Hepatocyte (in vitro differentiated cells): ENCODE measurements around the gene SYTL5. TPM values are rescaled to one million over a fixed set of nuclear protein-coding genes. Genes with fewer than 3 reads are reported as not detected.

Experiments
- DNase-seq: peaks from one replicate; pipeline ENCODE4 v3.0.0-alpha.2; 2016; ENCODE audit warnings: low spot score
- H2AFZ ChIP-seq: fragments of 200-600 bp; sonication (generic); 2 replicates; pipeline ENCODE4 v1.6.0; 2016; ENCODE audit warnings: antibody characterized with exemption, mild to moderate bottlenecking
- H3K27ac ChIP-seq: fragments of 200-600 bp; sonication (generic); 2 replicates; pipeline ENCODE4 v1.5.1; 2016; ENCODE audit warnings: mild to moderate bottlenecking
- H3K27me3 ChIP-seq: fragments of 200-600 bp; sonication (generic); 2 replicates; pipeline ENCODE4 v1.6.1; 2016
- H3K36me3 ChIP-seq: fragments of 200-600 bp; sonication (generic); replicated peaks from 2 replicates; pipeline ENCODE4 v1.5.1; 2016; ENCODE audit warnings: low read depth; ENCODE audit not compliant: insufficient read depth
- H3K4me1 ChIP-seq: fragments of 200-600 bp; sonication (generic); 2 replicates; pipeline ENCODE4 v1.5.1; 2016; ENCODE audit warnings: mild to moderate bottlenecking, moderate library complexity; ENCODE audit not compliant: insufficient read depth
- H3K4me2 ChIP-seq: fragments of 200-600 bp; sonication (generic); 2 replicates; pipeline ENCODE4 v1.6.0; 2016
- H3K4me3 ChIP-seq: fragments of 200-600 bp; sonication (generic); 2 replicates; pipeline ENCODE4 v1.5.1; 2016; ENCODE audit warnings: mild to moderate bottlenecking
- H3K79me2 ChIP-seq: fragments of 200-600 bp; sonication (generic); 2 replicates; pipeline ENCODE4 v1.6.0; 2017; ENCODE audit warnings: mild to moderate bottlenecking
- H3K9me2 ChIP-seq: fragments of 200-600 bp; sonication (generic); replicated peaks from 2 replicates; pipeline ENCODE4 v1.6.0; 2017; ENCODE audit warnings: mild to moderate bottlenecking; ENCODE audit not compliant: insufficient read depth
- H3K9me3 ChIP-seq: fragments of 200-600 bp; sonication (generic); 2 replicates; pipeline ENCODE4 v1.5.1; 2016; ENCODE audit warnings: low read depth, mild to moderate bottlenecking
- H4K20me1 ChIP-seq: fragments of 200-600 bp; sonication (generic); 2 replicates; pipeline ENCODE4 v1.6.0; 2016; ENCODE audit warnings: mild to moderate bottlenecking; ENCODE audit not compliant: insufficient read depth, poor library complexity, severe bottlenecking
- CTCF ChIP-seq: fragments of 200-600 bp; sonication (generic); IDR thresholded peaks from 2 replicates; pipeline ENCODE4 v1.5.1; 2016; ENCODE audit warnings: antibody characterized with exemption, mild to moderate bottlenecking; ENCODE audit not compliant: poor library complexity
- EZH2 ChIP-seq: fragments of 200-600 bp; sonication (generic); IDR thresholded peaks from 2 replicates; pipeline ENCODE4 v1.6.1; 2016; ENCODE audit warnings: antibody characterized with exemption, mild to moderate bottlenecking, borderline replicate concordance
- EZH2phosphoT487 ChIP-seq: fragments of 200-600 bp; sonication (generic); IDR thresholded peaks from one replicate; pipeline ENCODE4 v1.6.1; 2018; ENCODE audit warnings: antibody characterized with exemption, mild to moderate bottlenecking, low read depth, moderate library complexity; ENCODE audit not compliant: unreplicated experiment, severe bottlenecking
- WGBS: methylation state at CpG from one replicate; pipeline ENCODE4 v1.1.6; 2016; ENCODE audit warnings: low lambda C conversion rate; ENCODE audit errors: missing lambda C conversion rate; 5-methylcytosine and 5-hydroxymethylcytosine counted together
- polyA plus RNA-seq: library from polyadenylated mRNA; unstranded; fragments of >200 nt; fragmentation: Nextera tagmentation; extraction: Ambion mirVana; gene quantifications from 2 replicates; pipeline ENCODE4 v1.2.1, GENCODE V29; 2016
- total RNA-seq: library from RNA; depleted of rRNA; stranded (reverse); fragments of >200 nt; gene quantifications from 2 replicates; pipeline ENCODE4 v1.2.3, GENCODE V29; 2014

The SYTL5 gene
- total and polyA plus RNA-seq, 2 experiments from 2014 or later: 1.2 to 8.0 TPM

- TF ChIP-seq EZH2: no peak
- TF ChIP-seq EZH2phosphoT487: no peak
- no peak for TF ChIP-seq CTCF
- DNase-seq: no peak
- 85% methylated on average over 5 of the region's 5 CpGs for WGBS
- Histone ChIP-seq H3K9me2 (no peaks in the 10 kb centered on the region), H3K27ac (no peak overlapping the region), H2AFZ (no peak overlapping the region), H3K4me1 (no peaks in the 10 kb centered on the region), H4K20me1 (no peaks in the 10 kb centered on the region), H3K79me2 (no peaks in the 10 kb centered on the region), H3K36me3 (no peaks in the 10 kb centered on the region), H3K4me3 (no peak overlapping the region), H3K9me3 (no peaks in the 10 kb centered on the region), H3K27me3 (no peaks in the 10 kb centered on the region), H3K4me2 (no peak overlapping the region)
These were observed 97.8 kb downstream of the SYTL5 start for GRCh38 chrX:38103857-38104812.

GRCh38 chrX:38105216-38105725, 98.9 kb downstream of the SYTL5 start:
- H3K79me2 ChIP-seq: no peaks in the 10 kb centered on the region
- no peaks in the 10 kb centered on the region for H3K9me3 ChIP-seq
- no peak overlapping the region for H3K27ac ChIP-seq
- TF ChIP-seq EZH2phosphoT487 (no peak), EZH2 (no peak), CTCF (no peak)
- WGBS: 78% methylated on average over 6 of the region's 6 CpGs
- H3K36me3 ChIP-seq: no peaks in the 10 kb centered on the region
- H4K20me1 ChIP-seq: no peaks in the 10 kb centered on the region
- no peak overlapping the region for H3K4me3 ChIP-seq
- no peaks in the 10 kb centered on the region for H3K27me3 ChIP-seq
- no peak overlapping the region for H3K4me2 ChIP-seq
- no peak overlapping the region for H2AFZ ChIP-seq
- no peaks in the 10 kb centered on the region for H3K9me2 ChIP-seq
- DNase-seq: no peak
- no peaks in the 10 kb centered on the region for H3K4me1 ChIP-seq

GRCh38 chrX:38106991-38107655, 100.8 kb downstream of the SYTL5 start:
- no peaks in the 10 kb centered on the region for H3K27me3 ChIP-seq
- H3K9me3 ChIP-seq: no peaks in the 10 kb centered on the region
- no peaks in the 10 kb centered on the region for H4K20me1 ChIP-seq
- H3K4me3 ChIP-seq: no peak overlapping the region
- H2AFZ ChIP-seq: no peak overlapping the region
- H3K9me2 ChIP-seq: no peaks in the 10 kb centered on the region
- no peaks in the 10 kb centered on the region for H3K79me2 ChIP-seq
- peak overlapping the region; percentile 54 for H3K27ac ChIP-seq
- peak; percentile 26 for DNase-seq
- no peak overlapping the region for H3K4me2 ChIP-seq
- WGBS: 64% methylated on average over 6 of the region's 6 CpGs
- no peaks in the 10 kb centered on the region for H3K36me3 ChIP-seq
- no peaks in the 10 kb centered on the region for H3K4me1 ChIP-seq
- TF ChIP-seq CTCF (no peak), EZH2phosphoT487 (no peak), EZH2 (no peak)
